A549 (cell line): Measurements from ENCODE around the gene ZNF24. TPM values are rescaled to one million over a fixed set of nuclear protein-coding genes. Genes with fewer than 3 reads are reported as not detected.

Experiments
- ATAC-seq, 2 experiments: fragments of 200-7000 bp in 1 of 2; fragments of >200 bp in 1 of 2; cut with Nextera tagmentation in 1 of 2; cut with Tn5 transposase in 1 of 2; 3 replicates each; pipeline versions ENCODE4 v1.8.0 to v1.9.1; 2018 to 2020; ENCODE audit warnings: mild to moderate bottlenecking in 1 of 2, moderate library complexity in 1 of 2
- CTCF ChIA-PET: fragments of 300-600 bp; sonication (Branson Sonifier 250); formaldehyde crosslinking; extraction: SDS; loops from one replicate; lab custom pipeline; 2021; ENCODE audit warnings: antibody characterized with exemption, inconsistent platforms; lab: Yijun Ruan, JAX
- POLR2A ChIA-PET: fragments of 350-600 bp; formaldehyde crosslinking; extraction: SDS; loops from one replicate; lab custom pipeline; 2021; ENCODE audit warnings: antibody characterized with exemption, inconsistent platforms; lab: Yijun Ruan, JAX
- DNase-seq, 2 experiments: peaks; one replicate each; pipeline versions ENCODE4 v3.0.0 to v3.0.0-alpha.2; 2011 to 2016; ENCODE audit warnings: low read depth in 1 of 2, low spot score in 1 of 2
- FAIRE-seq: peaks from 2 replicates; lab custom pipeline; 2011; peaks lifted over from hg19 to GRCh38; lab: Jason Lieb, UNC
- H3K27ac ChIP-seq, 2 experiments: fragments of >200 bp; sonication (Bioruptor Twin); formaldehyde crosslinking; 3 replicates each; pipeline ENCODE4 v1.5.1; 2016 to 2017
- H3K4me1 ChIP-seq: fragments of >200 bp; sonication (Bioruptor Twin); formaldehyde crosslinking; 3 replicates; pipeline ENCODE4 v1.6.1; 2016
- H3K4me2 ChIP-seq: fragments of >200 bp; sonication (Bioruptor Twin); formaldehyde crosslinking; 3 replicates; pipeline ENCODE4 v1.6.1; 2016
- H3K4me3 ChIP-seq: fragments of >200 bp; sonication (Bioruptor Twin); formaldehyde crosslinking; 3 replicates; pipeline ENCODE4 v1.5.1; 2016
- H3K9me3 ChIP-seq: fragments of >200 bp; sonication (Bioruptor Twin); formaldehyde crosslinking; 3 replicates; pipeline ENCODE4 v1.6.1; 2016
- BCL3 ChIP-seq: fragments of >200 bp; sonication (Bioruptor Twin); formaldehyde crosslinking; IDR thresholded peaks from 3 replicates; pipeline ENCODE4 v1.6.1; 2016
- CBX8 ChIP-seq: fragments of 200-600 bp; sonication (generic); IDR thresholded peaks from 2 replicates; pipeline ENCODE4 v1.6.1; 2016
- CHD2 ChIP-seq: fragments of 150-350 bp; IDR thresholded peaks from 2 replicates; pipeline ENCODE4 v1.6.1; 2014; ENCODE audit warnings: low read length; ENCODE audit not compliant: partially characterized antibody
- CTCF ChIP-seq: fragments of >200 bp; sonication (Bioruptor Twin); formaldehyde crosslinking; IDR thresholded peaks from 3 replicates; pipeline ENCODE4 v1.5.1; 2016
- E2F6 ChIP-seq: IDR thresholded peaks from 2 replicates; pipeline ENCODE4 v1.6.1; 2012; ENCODE audit warnings: low read depth, borderline replicate concordance
- EP300 ChIP-seq, 2 experiments: fragments of >200 bp; sonication (Bioruptor Twin); formaldehyde crosslinking; IDR thresholded peaks; 2 replicates in 1 of 2; 3 replicates in 1 of 2; pipeline ENCODE4 v1.6.1; 2016 to 2017
- ESRRA ChIP-seq: fragments of 150-350 bp; IDR thresholded peaks from 2 replicates; pipeline ENCODE4 v1.6.1; 2014; ENCODE audit warnings: mild to moderate bottlenecking, low read length, borderline replicate concordance
- FOSB ChIP-seq: fragments of 250-450 bp; sonication (Bioruptor Pico); IDR thresholded peaks from 2 replicates; pipeline ENCODE4 v1.5.0; 2020; ENCODE audit warnings: mild to moderate bottlenecking, moderate library complexity
- FOSL2 ChIP-seq, 2 experiments: fragments of 450-650 bp in 1 of 2; fragments of >200 bp in 1 of 2; sonication (Bioruptor Twin) in 1 of 2; formaldehyde crosslinking; IDR thresholded peaks; 2 replicates each; pipeline versions ENCODE4 v1.5.0 to v1.6.1; 2016 to 2020; ENCODE audit warnings: mild to moderate bottlenecking in 1 of 2, moderate library complexity in 1 of 2
- HOXA7 ChIP-seq: fragments of 250-450 bp; sonication (Bioruptor Pico); IDR thresholded peaks from 2 replicates; pipeline ENCODE4 v1.5.0; 2020; ENCODE audit warnings: mild to moderate bottlenecking, moderate library complexity
- JUN ChIP-seq, 2 experiments: fragments of >200 bp; sonication (Bioruptor Twin); formaldehyde crosslinking; IDR thresholded peaks; 2 replicates in 1 of 2; 3 replicates in 1 of 2; pipeline ENCODE4 v1.6.1; 2016 to 2017
- KDM1A ChIP-seq: fragments of 200-600 bp; sonication (generic); IDR thresholded peaks from 2 replicates; pipeline ENCODE4 v1.6.1; 2016; ENCODE audit warnings: low read depth, mild to moderate bottlenecking
- KDM5A ChIP-seq: fragments of 200-600 bp; sonication (generic); IDR thresholded peaks from 2 replicates; pipeline ENCODE4 v1.6.1; 2016; ENCODE audit warnings: antibody characterized with exemption, mild to moderate bottlenecking
- MAFK ChIP-seq: fragments of 450-650 bp; IDR thresholded peaks from 2 replicates; pipeline ENCODE4 v1.6.1; 2014; ENCODE audit not compliant: partially characterized antibody
- MAX ChIP-seq: IDR thresholded peaks from 2 replicates; pipeline ENCODE4 v1.6.1; 2012
- PBX3 ChIP-seq: IDR thresholded peaks from 2 replicates; pipeline ENCODE4 v1.6.1; 2012
- POLR2A ChIP-seq: IDR thresholded peaks from 2 replicates; pipeline ENCODE4 v1.6.1; 2012; ENCODE audit warnings: mild to moderate bottlenecking, low read length
- RAD21 ChIP-seq, 2 experiments: fragments of >200 bp in 1 of 2; sonication (Bioruptor Twin) in 1 of 2; formaldehyde crosslinking in 1 of 2; IDR thresholded peaks in 1 of 2; conservative IDR thresholded peaks in 1 of 2; 2 replicates in 1 of 2; 3 replicates in 1 of 2; pipeline ENCODE4 v1.6.1; 2012 to 2018; ENCODE audit warnings: inconsistent platforms in 1 of 2
- RFX5 ChIP-seq: fragments of 450-650 bp; IDR thresholded peaks from 2 replicates; pipeline ENCODE4 v1.7.1; 2014; ENCODE audit warnings: antibody characterized with exemption, mild to moderate bottlenecking, moderate library complexity
- SMC3 ChIP-seq: fragments of >200 bp; sonication (Bioruptor Twin); formaldehyde crosslinking; IDR thresholded peaks from 3 replicates; pipeline ENCODE4 v1.6.1; 2018; ENCODE audit warnings: inconsistent platforms
- TP53 ChIP-seq: fragments of 250-450 bp; sonication (Bioruptor Pico); IDR thresholded peaks from 2 replicates; pipeline ENCODE4 v1.5.0; 2021; ENCODE audit warnings: mild to moderate bottlenecking, moderate library complexity
- ZNF302 ChIP-seq: fragments of 250-450 bp; sonication (Bioruptor Pico); IDR thresholded peaks from 2 replicates; pipeline ENCODE4 v1.9.0; 2021; ENCODE audit warnings: inconsistent platforms, mild to moderate bottlenecking, moderate library complexity
- WGBS: methylation state at CpG from one replicate; pipeline ENCODE4 v1.1.6; 2017; ENCODE audit errors: missing lambda C conversion rate; 5-methylcytosine and 5-hydroxymethylcytosine counted together
- polyA plus RNA-seq, 4 experiments: library from polyadenylated mRNA; depleted of rRNA in 3 of 4; stranded (reverse); fragments of >200 nt; fragmentation: RNase III in 1 of 4; extraction: RNeasy Plus Mini Kit Qiagen cat#74134 plus additional on column Dnase treatment in 1 of 4; gene quantifications; 2 replicates in 3 of 4; 3 replicates in 1 of 4; pipeline ENCODE4 v1.2.3, GENCODE V29; 2011 to 2017

ZNF24 gene
- polyA plus RNA-seq, 2 of the 4 experiments (the other 2 are of a cell fraction), result 15.1 to 28.4 TPM

- CTCF ChIA-PET, result no interaction called here
- WGBS, result 68% methylated on average over 11 of the region's 14 CpGs
- H3K4me3 ChIP-seq, result no peak overlapping the region
- no peaks in the 10 kb centered on the region for H3K9me3 ChIP-seq
- no peak for FAIRE-seq
- H3K27ac ChIP-seq, result no peak overlapping the region
- no peaks in the 10 kb centered on the region for H3K4me1 ChIP-seq
- TF ChIP-seq ZNF302 (no peak), E2F6 (no peak), PBX3 (no peak), KDM1A (no peak), CHD2 (no peak)
- POLR2A ChIA-PET, result no interaction called here
- peak overlapping the region; percentile 80; the same call in 2 of the 3 replicates for H3K4me2 ChIP-seq
- no peak for ATAC-seq
- DNase-seq, result no peak
Observed at GRCh38 chr18:35377875-35378573, 33.8 kb upstream of the ZNF24 start.

- H3K4me2 ChIP-seq, result peak within 1 kb of the TSS; percentile 80
- no peaks in the 10 kb centered on the region for H3K4me1 ChIP-seq
- POLR2A ChIA-PET, result interaction anchor here (1.0 kb wide), 1 partner anchor 121 kb away, joined by 3 read pairs; the partner anchor contains the start of gene INO80C
- WGBS, result 11% methylated on average over 36 of the region's 78 CpGs
- H3K27ac ChIP-seq, result peak within 1 kb of the TSS; percentile 86 to 97
- DNase-seq (peak; percentile 69 to 71), ATAC-seq (peak; percentile 95 to 96), FAIRE-seq (no peak)
- H3K4me3 ChIP-seq, result peak within 1 kb of the TSS; percentile 89
- CTCF ChIA-PET, result interaction anchor here (0.6 kb wide), 1 partner anchor 147 kb away, joined by 3 read pairs; no protein-coding TSS in a partner anchor
- TF ChIP-seq JUN (IDR thresholded peaks at IDR 0.05) (peak in 1 of 2 experiments; percentile 51; a peak in 2 of 5 replicates), CTCF (no peak), MAX (no peak), FOSL2 (IDR thresholded peaks at IDR 0.05) (no peak), FOSL2 (CRISPR knock-in tag; IDR thresholded peaks at IDR 0.05) (no peak), POLR2A (0 out of 2 replicates have a peak, but pooled peaks have one; percentile 8)
- no peaks in the 10 kb centered on the region for H3K9me3 ChIP-seq
Observed at GRCh38 chr18:35376742-35377695, 32.8 kb upstream of the ZNF24 start, which contains the start of gene ZNF396. Gene ZNF396 (minus strand): TSS chr18:35377337. CDS start chr18:35374292, 3,045 bp downstream.

GRCh38 chr18:35376393-35376741 lies 32.1 kb upstream of the ZNF24 start:
- no peak for DNase-seq
- H3K4me1 ChIP-seq, result no peaks in the 10 kb centered on the region
- CTCF ChIA-PET, result no interaction called here
- no peak for TF ChIP-seq TP53 (CRISPR knock-in tag)
- TF ChIP-seq PBX3, result no peak
- TF ChIP-seq ESRRA, result no peak
- no peak for TF ChIP-seq CBX8
- no peak for TF ChIP-seq FOSL2 (IDR thresholded peaks at IDR 0.05)
- TF ChIP-seq FOSL2 (CRISPR knock-in tag; IDR thresholded peaks at IDR 0.05), result no peak
- TF ChIP-seq MAFK, result no peak
- no peak for TF ChIP-seq HOXA7
- no peak for TF ChIP-seq CHD2
- TF ChIP-seq SMC3, result no peak
- no peak for TF ChIP-seq RAD21 (conservative IDR thresholded peaks at IDR 0.05 in 1 of 2, IDR thresholded peaks at IDR 0.05 in 1 of 2)
- TF ChIP-seq BCL3, result no peak
- TF ChIP-seq KDM5A, result no peak
- TF ChIP-seq POLR2A, result no peak
- no peak for TF ChIP-seq FOSB
- no peak for TF ChIP-seq RFX5
- TF ChIP-seq EP300 (IDR thresholded peaks at IDR 0.05), result no peak
- H3K4me2 ChIP-seq, result peak overlapping the region; percentile 80
- H3K27ac ChIP-seq, result peak overlapping the region; percentile 86 to 97
- ATAC-seq, result peak; percentile 55 to 59
- H3K4me3 ChIP-seq, result peak overlapping the region; percentile 89
- no peak for FAIRE-seq
- WGBS, result 63% methylated on average over 11 of the region's 13 CpGs
- POLR2A ChIA-PET, result no interaction called here
- H3K9me3 ChIP-seq, result no peaks in the 10 kb centered on the region
